RWPE2 (cell line): ENCODE results near the gene EML6.

Experiments used
- ATAC-seq: fragments of 200-7000 bp; cut with Tn5 transposase; 3 replicates; pipeline ENCODE4 v1.9.1; 2021; ENCODE audit warnings: low read depth
- DNase-seq: peaks from one replicate; pipeline ENCODE4 v3.0.0-alpha.2; 2020; ENCODE audit warnings: low spot score
- H3K27ac ChIP-seq: fragments of 450-650 bp; 2 replicates; pipeline ENCODE4 v1.5.1; 2017; ENCODE audit warnings: mild to moderate bottlenecking; ENCODE audit not compliant: poor library complexity, severe bottlenecking
- H3K27me3 ChIP-seq: fragments of 250-450 bp; sonication (Bioruptor Pico); 2 replicates; pipeline ENCODE4 v1.5.1; 2021; ENCODE audit warnings: mild to moderate bottlenecking, moderate library complexity; ENCODE audit not compliant: insufficient read depth, poor library complexity, severe bottlenecking
- H3K36me3 ChIP-seq: fragments of 250-450 bp; sonication (Bioruptor Pico); 2 replicates; pipeline ENCODE4 v1.5.1; 2020; ENCODE audit warnings: low read depth, mild to moderate bottlenecking, moderate library complexity
- H3K4me1 ChIP-seq: fragments of 250-450 bp; sonication (Bioruptor Pico); 2 replicates; pipeline ENCODE4 v1.5.1; 2021; ENCODE audit warnings: mild to moderate bottlenecking, moderate library complexity; ENCODE audit not compliant: insufficient read depth, poor library complexity, severe bottlenecking
- H3K4me3 ChIP-seq: fragments of 250-450 bp; sonication (Bioruptor Pico); 2 replicates; pipeline ENCODE4 v1.5.1; 2021; ENCODE audit warnings: mild to moderate bottlenecking, moderate library complexity; ENCODE audit not compliant: severe bottlenecking
- H3K9me3 ChIP-seq: fragments of 250-450 bp; sonication (Bioruptor Pico); 2 replicates; pipeline ENCODE4 v1.5.1; 2021; ENCODE audit warnings: mild to moderate bottlenecking, moderate library complexity; ENCODE audit not compliant: severe bottlenecking
- TF ChIP-seq, protein P1 (sequence below): fragments of 450-650 bp; IDR thresholded peaks from one replicate; pipeline ENCODE4 v1.5.1; 2017; ENCODE audit warnings: mild to moderate bottlenecking, moderate library complexity; ENCODE audit not compliant: poor library complexity, severe bottlenecking

The EML6 gene

DNA sequence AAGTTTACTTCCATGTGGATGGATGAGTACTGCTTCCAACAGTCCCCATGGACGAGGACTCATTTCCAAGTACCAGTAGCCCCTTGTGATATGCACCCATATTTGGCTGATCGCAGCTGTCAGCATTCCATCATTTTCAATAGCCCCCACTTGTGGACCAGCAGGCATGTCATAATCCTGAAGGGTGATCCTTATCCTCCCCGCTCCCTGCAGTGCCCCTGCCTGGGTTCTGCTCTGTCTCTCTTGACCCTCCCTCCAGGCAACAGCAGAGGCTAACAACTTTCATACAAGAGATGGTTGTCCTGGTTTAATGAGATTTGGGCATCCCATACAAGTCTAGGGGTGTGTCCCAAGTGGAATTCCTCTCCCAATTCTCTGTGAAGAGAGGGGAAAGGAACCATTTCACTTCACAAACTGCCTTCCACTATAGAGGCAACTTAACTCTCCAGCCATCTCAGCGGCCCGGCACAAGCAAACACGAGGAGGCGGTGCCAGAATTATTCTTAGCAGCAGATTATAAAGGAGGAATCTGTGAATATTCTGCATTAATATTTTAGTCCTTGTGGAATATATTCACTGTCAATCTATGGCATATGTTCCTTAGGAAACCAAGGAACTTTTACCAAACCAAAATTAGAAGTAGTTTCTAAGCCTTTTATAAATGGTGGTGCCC lies 216.1 kb downstream of the EML6 start:
- ATAC-seq (no peak), DNase-seq (no peak)
- H3K36me3 ChIP-seq, result no peaks in the 10 kb centered on the region
- no peak overlapping the region for H3K4me3 ChIP-seq
- TF ChIP-seq, protein P1, sequence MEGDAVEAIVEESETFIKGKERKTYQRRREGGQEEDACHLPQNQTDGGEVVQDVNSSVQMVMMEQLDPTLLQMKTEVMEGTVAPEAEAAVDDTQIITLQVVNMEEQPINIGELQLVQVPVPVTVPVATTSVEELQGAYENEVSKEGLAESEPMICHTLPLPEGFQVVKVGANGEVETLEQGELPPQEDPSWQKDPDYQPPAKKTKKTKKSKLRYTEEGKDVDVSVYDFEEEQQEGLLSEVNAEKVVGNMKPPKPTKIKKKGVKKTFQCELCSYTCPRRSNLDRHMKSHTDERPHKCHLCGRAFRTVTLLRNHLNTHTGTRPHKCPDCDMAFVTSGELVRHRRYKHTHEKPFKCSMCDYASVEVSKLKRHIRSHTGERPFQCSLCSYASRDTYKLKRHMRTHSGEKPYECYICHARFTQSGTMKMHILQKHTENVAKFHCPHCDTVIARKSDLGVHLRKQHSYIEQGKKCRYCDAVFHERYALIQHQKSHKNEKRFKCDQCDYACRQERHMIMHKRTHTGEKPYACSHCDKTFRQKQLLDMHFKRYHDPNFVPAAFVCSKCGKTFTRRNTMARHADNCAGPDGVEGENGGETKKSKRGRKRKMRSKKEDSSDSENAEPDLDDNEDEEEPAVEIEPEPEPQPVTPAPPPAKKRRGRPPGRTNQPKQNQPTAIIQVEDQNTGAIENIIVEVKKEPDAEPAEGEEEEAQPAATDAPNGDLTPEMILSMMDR, result no peak
- H3K4me1 ChIP-seq, result no peaks in the 10 kb centered on the region
- H3K27me3 ChIP-seq, result no peaks in the 10 kb centered on the region
- no peak overlapping the region for H3K27ac ChIP-seq
- no peaks in the 10 kb centered on the region for H3K9me3 ChIP-seq

DNA sequence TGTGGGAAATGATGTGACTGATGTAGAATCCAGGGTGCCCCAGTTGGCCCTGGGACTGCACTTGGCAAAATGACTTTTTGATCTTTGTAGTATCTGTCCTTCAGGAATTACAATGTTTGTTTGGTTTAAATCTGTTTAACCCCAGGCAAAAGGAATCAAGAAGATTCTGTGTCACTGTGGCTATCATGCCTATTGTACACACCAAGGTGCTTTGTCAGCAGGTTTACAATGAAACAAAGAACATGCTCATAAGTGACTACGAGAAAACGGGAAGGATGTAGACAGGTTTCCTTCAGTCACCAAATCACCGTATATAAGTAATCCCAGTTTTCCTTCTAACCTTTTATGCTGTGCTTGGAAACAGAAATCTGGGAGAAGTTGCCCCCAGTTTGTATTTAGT lies 217.3 kb downstream of the EML6 start:
- Histone ChIP-seq H3K36me3 (no peaks in the 10 kb centered on the region), H3K4me1 (no peaks in the 10 kb centered on the region), H3K9me3 (no peaks in the 10 kb centered on the region), H3K27ac (no peak overlapping the region), H3K4me3 (no peak overlapping the region), H3K27me3 (no peaks in the 10 kb centered on the region)
- no peak for ATAC-seq
- TF ChIP-seq, protein P1, result no peak
- DNase-seq, result no peak

DNA sequence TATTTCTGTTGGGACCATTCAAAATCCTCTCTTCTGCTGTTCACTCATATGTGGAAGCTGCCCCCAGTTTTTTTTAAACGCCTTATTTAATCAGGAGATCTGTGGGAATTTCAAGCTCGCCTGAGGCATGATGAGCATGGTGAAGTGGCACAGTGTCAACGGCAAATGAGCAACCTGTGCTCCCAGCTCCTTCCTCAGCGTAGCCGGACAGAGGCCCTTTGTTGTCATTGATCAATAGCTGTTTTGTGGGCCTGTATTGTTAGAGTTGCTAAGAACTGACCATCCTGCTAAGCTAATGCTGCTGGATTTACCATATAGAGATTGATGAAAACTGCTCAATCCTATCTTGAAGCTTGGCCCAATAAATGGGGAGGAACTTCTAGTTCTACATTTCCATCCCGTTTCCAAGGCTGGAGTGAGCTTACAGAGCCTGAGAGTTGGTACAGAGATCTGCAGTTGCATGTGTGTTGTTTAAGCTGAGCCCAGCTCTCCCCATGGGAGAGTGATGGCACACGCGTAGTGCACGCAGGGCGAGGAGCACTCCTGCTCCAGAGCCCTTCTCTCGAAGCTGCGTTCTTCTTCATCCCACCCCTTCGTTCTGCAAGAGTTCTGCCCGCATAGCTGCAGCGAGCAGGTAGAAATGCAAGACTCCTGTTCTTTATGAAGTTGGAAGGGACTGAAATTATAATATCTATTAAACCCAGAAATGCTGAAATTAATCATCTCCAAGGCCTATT lies 218.0 kb downstream of the EML6 start:
- H3K27me3 ChIP-seq, result no peaks in the 10 kb centered on the region
- no peak overlapping the region for H3K4me3 ChIP-seq
- no peaks in the 10 kb centered on the region for H3K9me3 ChIP-seq
- TF ChIP-seq, protein P1, result no peak
- DNase-seq (no peak), ATAC-seq (no peak)
- H3K4me1 ChIP-seq, result no peaks in the 10 kb centered on the region
- no peak overlapping the region for H3K27ac ChIP-seq
- H3K36me3 ChIP-seq, result no peaks in the 10 kb centered on the region

DNA sequence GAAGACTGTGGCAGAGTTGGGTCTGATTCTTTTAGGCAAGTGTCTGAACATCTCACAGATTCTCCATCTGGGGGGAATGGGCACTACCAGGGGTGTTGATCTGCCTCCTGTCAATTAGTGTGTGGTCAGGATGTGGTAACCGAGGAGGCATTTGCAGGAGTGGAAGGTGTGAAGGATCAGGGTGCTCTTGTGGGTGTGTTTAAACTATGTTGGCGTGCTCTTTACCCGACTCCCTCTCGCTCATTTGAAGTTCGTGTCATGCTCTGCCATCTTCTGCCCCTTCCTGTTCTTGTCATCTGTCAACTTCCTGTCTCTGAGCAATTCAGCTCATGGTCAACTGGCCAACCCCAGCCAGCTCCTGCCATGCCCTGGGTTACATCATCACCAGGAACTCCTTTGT lies 218.9 kb downstream of the EML6 start:
- Histone ChIP-seq H3K27me3 (no peaks in the 10 kb centered on the region), H3K27ac (no peak overlapping the region), H3K9me3 (no peaks in the 10 kb centered on the region), H3K4me3 (no peak overlapping the region), H3K36me3 (no peaks in the 10 kb centered on the region), H3K4me1 (no peaks in the 10 kb centered on the region)
- TF ChIP-seq, protein P1, result no peak
- ATAC-seq, result no peak
- DNase-seq, result no peak
